H9 (cell line): ENCODE data around the gene VPREB3. TPM values are rescaled to one million over a fixed set of nuclear protein-coding genes. Genes with fewer than 3 reads are reported as not detected.

Experiments used
- DNase-seq: peaks from one replicate; pipeline ENCODE4 v3.0.0-alpha.2; 2017
- H2AFZ ChIP-seq: one replicate; pipeline ENCODE4 v1.6.1; 2013; ENCODE audit warnings: mild to moderate bottlenecking, low read length, control low read depth, moderate library complexity
- H2AK5ac ChIP-seq: 2 replicates; pipeline ENCODE4 v1.6.1; 2013; ENCODE audit warnings: low read length, control low read depth, mixed read lengths; ENCODE audit not compliant: insufficient read length
- H2BK120ac ChIP-seq: one replicate; pipeline ENCODE4 v1.6.1; 2013; ENCODE audit warnings: low read depth, mild to moderate bottlenecking, low read length, control low read depth, inconsistent platforms; ENCODE audit not compliant: poor library complexity, severe bottlenecking
- H2BK12ac ChIP-seq: 2 replicates; pipeline ENCODE4 v1.6.1; 2013; ENCODE audit warnings: low read length, control low read depth, mixed read lengths, low read depth; ENCODE audit not compliant: insufficient read length
- H2BK15ac ChIP-seq: 2 replicates; pipeline ENCODE4 v1.6.1; 2013; ENCODE audit warnings: low read depth, low read length, control low read depth
- H2BK20ac ChIP-seq: one replicate; pipeline ENCODE4 v1.6.1; 2013; ENCODE audit warnings: low read depth, mild to moderate bottlenecking, low read length, control low read depth, inconsistent platforms; ENCODE audit not compliant: poor library complexity, severe bottlenecking
- H2BK5ac ChIP-seq: 2 replicates; pipeline ENCODE4 v1.6.1; 2013; ENCODE audit warnings: low read length, control low read depth, mixed read lengths; ENCODE audit not compliant: insufficient read length
- H3K14ac ChIP-seq: 2 replicates; pipeline ENCODE4 v1.6.1; 2013; ENCODE audit warnings: low read length, control low read depth; ENCODE audit not compliant: insufficient read depth
- H3K18ac ChIP-seq: 2 replicates; pipeline ENCODE4 v1.6.1; 2013; ENCODE audit warnings: low read depth, mild to moderate bottlenecking, mixed read lengths, low read length, control low read depth; ENCODE audit not compliant: insufficient read length
- H3K23ac ChIP-seq: 2 replicates; pipeline ENCODE4 v1.6.1; 2013; ENCODE audit warnings: low read length, control low read depth, mixed read lengths, low read depth; ENCODE audit not compliant: insufficient read length
- H3K23me2 ChIP-seq: 2 replicates; pipeline ENCODE4 v1.6.1; 2013; ENCODE audit warnings: low read depth, mild to moderate bottlenecking, mixed read lengths, low read length, control low read depth; ENCODE audit not compliant: insufficient read length, poor library complexity, severe bottlenecking
- H3K27ac ChIP-seq: 2 replicates; pipeline ENCODE4 v1.5.1; 2013; ENCODE audit warnings: low read length, control low read depth, mixed read lengths, low read depth; ENCODE audit not compliant: insufficient read length
- H3K27me3 ChIP-seq: 2 replicates; pipeline ENCODE4 v1.6.1; 2013; ENCODE audit warnings: low read length, control low read depth, inconsistent platforms; ENCODE audit not compliant: insufficient read depth
- H3K4ac ChIP-seq: 2 replicates; pipeline ENCODE4 v1.6.1; 2013; ENCODE audit warnings: low read depth, mild to moderate bottlenecking, control low read depth, inconsistent platforms, low read length, moderate library complexity
- H3K4me1 ChIP-seq: 2 replicates; pipeline ENCODE4 v1.6.1; 2013; ENCODE audit warnings: low read length, control low read depth, inconsistent platforms; ENCODE audit not compliant: insufficient read depth
- H3K4me2 ChIP-seq: 2 replicates; pipeline ENCODE4 v1.6.1; 2013; ENCODE audit warnings: low read length, control low read depth, mixed read lengths; ENCODE audit not compliant: insufficient read length, insufficient read depth
- H3K56ac ChIP-seq: 2 replicates; pipeline ENCODE4 v1.6.1; 2013; ENCODE audit warnings: low read depth, mild to moderate bottlenecking, mixed read lengths, low read length, control low read depth; ENCODE audit not compliant: insufficient read length
- H3K79me1 ChIP-seq: 2 replicates; pipeline ENCODE4 v1.6.1; 2013; ENCODE audit warnings: low read depth, mild to moderate bottlenecking, moderate library complexity, low read length, control low read depth, inconsistent platforms; ENCODE audit not compliant: insufficient read depth, poor library complexity, severe bottlenecking
- H3K79me2 ChIP-seq: 2 replicates; pipeline ENCODE4 v1.6.1; 2013; ENCODE audit warnings: low read length, control low read depth, inconsistent platforms; ENCODE audit not compliant: insufficient read depth
- H3K9ac ChIP-seq: 2 replicates; pipeline ENCODE4 v1.6.1; 2013; ENCODE audit warnings: low read length, control low read depth, mixed read lengths; ENCODE audit not compliant: insufficient read length; ENCODE audit errors: extremely low read depth
- H3K9me3 ChIP-seq: one replicate; pipeline ENCODE4 v1.6.1; 2013; ENCODE audit warnings: low read depth, low read length, inconsistent platforms; ENCODE audit not compliant: control insufficient read depth
- H3T11ph ChIP-seq: one replicate; pipeline ENCODE4 v1.6.1; 2013; ENCODE audit warnings: mild to moderate bottlenecking, low read length, control low read depth, inconsistent platforms
- H4K20me1 ChIP-seq: one replicate; pipeline ENCODE4 v1.6.1; 2013; ENCODE audit not compliant: control insufficient read depth, insufficient read length, insufficient read depth
- H4K5ac ChIP-seq: 2 replicates; pipeline ENCODE4 v1.6.1; 2013; ENCODE audit warnings: low read depth, mild to moderate bottlenecking, mixed read lengths, low read length, control low read depth; ENCODE audit not compliant: insufficient read length
- H4K8ac ChIP-seq: replicated peaks from 2 replicates; pipeline ENCODE4 v1.6.1; 2013; ENCODE audit warnings: low read length, control low read depth, mixed read lengths, low read depth; ENCODE audit not compliant: insufficient read length
- H4K91ac ChIP-seq: 2 replicates; pipeline ENCODE4 v1.6.1; 2013; ENCODE audit warnings: low read depth, mild to moderate bottlenecking, moderate library complexity, mixed read lengths, low read length, control low read depth; ENCODE audit not compliant: insufficient read length
- H3K27ac Mint-ChIP-seq, 3 experiments: 2 replicates in 2 of 3; 3 replicates in 1 of 3; pipeline ENCODE4 v1.8.0; 2020 to 2021; ENCODE audit warnings: mixed read lengths in 3 of 3, mild to moderate bottlenecking in 1 of 3, moderate library complexity in 1 of 3
- H3K27me3 Mint-ChIP-seq: 2 replicates; pipeline ENCODE4 v1.8.0; 2021; ENCODE audit warnings: low read depth, mild to moderate bottlenecking, moderate library complexity, mixed read lengths
- H3K36me3 Mint-ChIP-seq, 3 experiments: 2 replicates in 2 of 3; 3 replicates in 1 of 3; pipeline ENCODE4 v1.8.0; 2020 to 2021; ENCODE audit warnings: low read depth in 3 of 3, mixed read lengths in 3 of 3; ENCODE audit not compliant: insufficient read depth in 1 of 3
- H3K4me1 Mint-ChIP-seq, 2 experiments: 2 replicates each; pipeline ENCODE4 v1.8.0; 2020; ENCODE audit warnings: mixed read lengths in 2 of 2
- H3K4me3 Mint-ChIP-seq, 2 experiments: 2 replicates in 1 of 2; 3 replicates in 1 of 2; pipeline ENCODE4 v1.8.0; 2020 to 2021; ENCODE audit warnings: mild to moderate bottlenecking in 2 of 2, mixed read lengths in 2 of 2, moderate library complexity in 1 of 2
- H3K9me3 Mint-ChIP-seq, 2 experiments: 2 replicates in 1 of 2; 3 replicates in 1 of 2; pipeline ENCODE4 v1.8.0; 2020; ENCODE audit warnings: mild to moderate bottlenecking in 2 of 2, mixed read lengths in 2 of 2, moderate library complexity in 1 of 2
- WGBS: extraction: QIAGEN DNeasy Blood & Tissue Kit; methylation state at CpG from one replicate; pipeline ENCODE4 v1.1.7; 2013; ENCODE audit warnings: missing lambda C conversion rate, low lambda C conversion rate, mixed read lengths; ENCODE audit not compliant: insufficient read length; ENCODE audit errors: extremely low coverage; 5-methylcytosine and 5-hydroxymethylcytosine counted together
- total RNA-seq: library from RNA; stranded (reverse); gene quantifications from 2 replicates; pipeline ENCODE4 v1.2.1, GENCODE V29; 2021
- TF ChIP-seq, protein P1 (sequence below): fragments of 200-600 bp; sonication (generic); conservative IDR thresholded peaks from 3 replicates; pipeline ENCODE4 v1.8.0; 2021; ENCODE audit warnings: antibody characterized with exemption, mild to moderate bottlenecking

VPREB3 gene
- total RNA-seq, 1 experiment from 2014 or later = 0.50 TPM

DNA sequence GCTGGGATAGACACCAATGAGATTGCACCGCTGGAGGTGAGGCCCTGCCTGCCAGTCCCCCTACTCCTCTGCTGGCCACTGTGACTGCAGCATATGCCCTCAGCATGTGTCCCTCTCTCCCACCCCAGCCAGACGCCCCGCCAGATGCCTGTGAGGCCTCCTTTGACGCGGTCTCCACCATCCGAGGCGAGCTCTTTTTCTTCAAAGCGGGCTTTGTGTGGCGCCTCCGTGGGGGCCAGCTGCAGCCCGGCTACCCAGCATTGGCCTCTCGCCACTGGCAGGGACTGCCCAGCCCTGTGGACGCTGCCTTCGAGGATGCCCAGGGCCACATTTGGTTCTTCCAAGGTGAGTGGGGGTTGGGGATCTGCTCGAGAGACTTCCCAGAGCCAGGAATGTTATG lies 26.8 kb upstream of the VPREB3 start:
- H3K23ac ChIP-seq = no peak overlapping the region
- no peaks in the 10 kb centered on the region for H3K4me1 ChIP-seq
- Mint-ChIP-seq H3K27me3 (peaks cover 5% of the 10 kb centered on the region), H3K27ac (peak overlapping the region in 2 of 3 experiments; percentile 27 to 62; a peak in 1 of 7 replicates), H3K4me1 (peaks cover 3 to 5% of the 10 kb centered on the region in 2 experiments; a peak in 3 of 4 replicates), H3K36me3 (no peaks in the 10 kb centered on the region), H3K9me3 (no peaks in the 10 kb centered on the region), H3K4me3 (no peak overlapping the region; a peak in 1 of 5 replicates)
- H3T11ph ChIP-seq = no peak overlapping the region
- no peak overlapping the region for H3K56ac ChIP-seq
- TF ChIP-seq, protein P1, sequence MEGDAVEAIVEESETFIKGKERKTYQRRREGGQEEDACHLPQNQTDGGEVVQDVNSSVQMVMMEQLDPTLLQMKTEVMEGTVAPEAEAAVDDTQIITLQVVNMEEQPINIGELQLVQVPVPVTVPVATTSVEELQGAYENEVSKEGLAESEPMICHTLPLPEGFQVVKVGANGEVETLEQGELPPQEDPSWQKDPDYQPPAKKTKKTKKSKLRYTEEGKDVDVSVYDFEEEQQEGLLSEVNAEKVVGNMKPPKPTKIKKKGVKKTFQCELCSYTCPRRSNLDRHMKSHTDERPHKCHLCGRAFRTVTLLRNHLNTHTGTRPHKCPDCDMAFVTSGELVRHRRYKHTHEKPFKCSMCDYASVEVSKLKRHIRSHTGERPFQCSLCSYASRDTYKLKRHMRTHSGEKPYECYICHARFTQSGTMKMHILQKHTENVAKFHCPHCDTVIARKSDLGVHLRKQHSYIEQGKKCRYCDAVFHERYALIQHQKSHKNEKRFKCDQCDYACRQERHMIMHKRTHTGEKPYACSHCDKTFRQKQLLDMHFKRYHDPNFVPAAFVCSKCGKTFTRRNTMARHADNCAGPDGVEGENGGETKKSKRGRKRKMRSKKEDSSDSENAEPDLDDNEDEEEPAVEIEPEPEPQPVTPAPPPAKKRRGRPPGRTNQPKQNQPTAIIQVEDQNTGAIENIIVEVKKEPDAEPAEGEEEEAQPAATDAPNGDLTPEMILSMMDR = no peak
- no peak overlapping the region for H2AK5ac ChIP-seq
- no peaks in the 10 kb centered on the region for H3K9me3 ChIP-seq
- no peak overlapping the region for H3K9ac ChIP-seq
- DNase-seq = no peak
- no peak overlapping the region for H3K14ac ChIP-seq
- no peak overlapping the region for H2BK5ac ChIP-seq
- no peak overlapping the region for H2BK20ac ChIP-seq
- H3K79me1 ChIP-seq = no peaks in the 10 kb centered on the region
- no peak overlapping the region for H3K4me2 ChIP-seq
- WGBS = no CpG with 5 or more reads among the region's 15 CpGs
- no peak overlapping the region for H3K27ac ChIP-seq
- H4K20me1 ChIP-seq = no peaks in the 10 kb centered on the region
- no peaks in the 10 kb centered on the region for H3K27me3 ChIP-seq
- H3K18ac ChIP-seq = no peak overlapping the region
- H2AFZ ChIP-seq = no peak overlapping the region
- no peak overlapping the region for H4K8ac ChIP-seq
- no peak overlapping the region for H4K91ac ChIP-seq
- H4K5ac ChIP-seq = no peak overlapping the region
- H2BK120ac ChIP-seq = no peak overlapping the region
- no peak overlapping the region for H2BK12ac ChIP-seq
- H3K79me2 ChIP-seq = no peaks in the 10 kb centered on the region
- no peaks in the 10 kb centered on the region for H3K23me2 ChIP-seq
- H3K4ac ChIP-seq = no peak overlapping the region
- H2BK15ac ChIP-seq = no peak overlapping the region
